Astrocyte (in vitro differentiated cells and primary cell): ENCODE measurements around the gene ASXL1. TPM values are rescaled to one million over a fixed set of nuclear protein-coding genes. Genes with fewer than 3 reads are reported as not detected.
A peak's percentile ranks its signal among the peaks of the same experiment; 100 is the strongest.

Experiments
- DNase-seq: peaks from one replicate; pipeline ENCODE4 v3.0.0-alpha.2; 2010; ENCODE audit warnings: low read depth
- FAIRE-seq: peaks from 2 replicates; lab custom pipeline; 2011; peaks lifted over from hg19 to GRCh38; lab: Jason Lieb, UNC
- H2AFZ ChIP-seq: 2 replicates; pipeline ENCODE4 v1.6.0; 2012; ENCODE audit warnings: low read depth, low read length, inconsistent platforms
- H3K27ac ChIP-seq: 2 replicates; pipeline ENCODE4 v1.5.1; 2011; ENCODE audit warnings: low read depth, low read length, inconsistent platforms
- H3K27me3 ChIP-seq: 2 replicates; pipeline ENCODE4 v1.6.0; 2011; ENCODE audit warnings: low read length, inconsistent platforms; ENCODE audit not compliant: insufficient read depth
- H3K36me3 ChIP-seq: 2 replicates; pipeline ENCODE4 v1.5.1; 2011; ENCODE audit warnings: low read length, inconsistent platforms; ENCODE audit not compliant: insufficient read depth
- H3K4me1 ChIP-seq: 2 replicates; pipeline ENCODE4 v1.5.1; 2011; ENCODE audit warnings: low read length, inconsistent platforms; ENCODE audit not compliant: insufficient read depth
- H3K4me2 ChIP-seq: 2 replicates; pipeline ENCODE4 v1.6.0; 2012; ENCODE audit warnings: low read length, inconsistent platforms
- H3K4me3 ChIP-seq: 2 replicates; pipeline ENCODE4 v1.5.1; 2011; ENCODE audit warnings: low read depth, mild to moderate bottlenecking, low read length, inconsistent platforms; ENCODE audit not compliant: insufficient read depth
- H3K79me2 ChIP-seq: 2 replicates; pipeline ENCODE4 v1.6.0; 2012; ENCODE audit warnings: mild to moderate bottlenecking, low read length, inconsistent platforms; ENCODE audit not compliant: insufficient read depth
- H3K9ac ChIP-seq: 2 replicates; pipeline ENCODE4 v1.6.0; 2012; ENCODE audit warnings: mild to moderate bottlenecking, low read length, inconsistent platforms
- H3K9me3 ChIP-seq: 2 replicates; pipeline ENCODE4 v1.5.1; 2012; ENCODE audit warnings: low read depth, mild to moderate bottlenecking, low read length, inconsistent platforms; ENCODE audit not compliant: insufficient read depth
- H4K20me1 ChIP-seq: 2 replicates; pipeline ENCODE4 v1.6.0; 2012; ENCODE audit warnings: low read length, inconsistent platforms; ENCODE audit not compliant: insufficient read depth
- H3K27ac Mint-ChIP-seq: one replicate; pipeline ENCODE4 v1.8.0; 2021; ENCODE audit warnings: mild to moderate bottlenecking, mixed read lengths; ENCODE audit not compliant: unreplicated experiment
- H3K27me3 Mint-ChIP-seq: one replicate; pipeline ENCODE4 v1.8.0; 2021; ENCODE audit warnings: low read depth, mixed read lengths; ENCODE audit not compliant: unreplicated experiment
- H3K36me3 Mint-ChIP-seq: one replicate; pipeline ENCODE4 v1.8.0; 2021; ENCODE audit warnings: low read depth, mixed read lengths; ENCODE audit not compliant: unreplicated experiment
- H3K4me1 Mint-ChIP-seq: one replicate; pipeline ENCODE4 v1.8.0; 2021; ENCODE audit warnings: low read depth, mixed read lengths; ENCODE audit not compliant: unreplicated experiment
- H3K4me3 Mint-ChIP-seq: one replicate; pipeline ENCODE4 v1.8.0; 2021; ENCODE audit warnings: mild to moderate bottlenecking, moderate library complexity, mixed read lengths; ENCODE audit not compliant: unreplicated experiment
- H3K9me3 Mint-ChIP-seq: one replicate; pipeline ENCODE4 v1.8.0; 2021; ENCODE audit warnings: mild to moderate bottlenecking, mixed read lengths; ENCODE audit not compliant: unreplicated experiment
- EZH2 ChIP-seq: IDR thresholded peaks from 2 replicates; pipeline ENCODE4 v1.6.1; 2012; ENCODE audit warnings: mild to moderate bottlenecking, low read length, inconsistent platforms; ENCODE audit not compliant: insufficient read depth
- total RNA-seq: library from RNA; stranded (reverse); gene quantifications from 2 replicates; pipeline ENCODE4 v1.2.1, GENCODE V29; 2021
- TF ChIP-seq, protein P1 (sequence below): IDR thresholded peaks from 2 replicates; pipeline ENCODE4 v1.5.1; 2011; ENCODE audit warnings: low read depth, mild to moderate bottlenecking, inconsistent platforms, low read length, moderate library complexity; ENCODE audit not compliant: insufficient read depth

Gene ASXL1
- total RNA-seq, 1 donor from 2014 or later, result 62.4 TPM

DNA sequence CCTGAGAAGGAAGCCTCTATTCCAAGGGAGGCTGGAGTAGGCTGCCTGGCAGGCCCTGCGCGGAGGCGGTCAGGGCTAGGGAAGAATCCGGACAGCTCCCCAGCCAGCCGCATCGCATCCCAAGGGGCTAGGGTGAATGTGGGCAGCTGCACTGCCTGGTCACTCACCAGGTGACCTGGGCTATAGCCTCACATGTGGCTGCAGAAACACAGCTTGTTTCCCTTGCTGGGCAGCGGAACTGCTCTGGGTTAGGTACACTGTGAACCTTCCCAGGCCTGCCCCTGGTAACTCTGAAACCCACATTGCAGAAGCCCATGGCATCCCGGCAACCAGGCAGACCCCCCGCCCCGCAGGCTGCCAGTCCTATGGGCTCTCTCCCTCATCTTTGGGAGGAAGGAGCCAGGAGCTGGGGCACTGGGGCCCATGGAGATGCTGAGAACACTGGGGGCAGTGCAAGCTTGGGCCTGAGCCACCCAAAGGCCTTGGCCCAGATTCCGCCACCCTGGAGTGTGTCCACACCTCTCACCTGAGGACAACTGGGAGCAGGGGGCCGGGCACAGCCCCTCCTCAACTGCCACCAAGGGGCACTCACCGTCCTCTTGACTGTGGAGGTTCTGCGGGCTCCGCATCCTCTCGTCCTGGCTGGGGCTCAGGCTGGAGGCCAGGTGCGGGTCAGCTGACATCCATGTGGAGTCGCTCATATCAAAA, 116.0 kb downstream of the ASXL1 start:
- no peaks in the 10 kb centered on the region for H3K27me3 Mint-ChIP-seq
- no peak for TF ChIP-seq EZH2
- TF ChIP-seq, protein P1, sequence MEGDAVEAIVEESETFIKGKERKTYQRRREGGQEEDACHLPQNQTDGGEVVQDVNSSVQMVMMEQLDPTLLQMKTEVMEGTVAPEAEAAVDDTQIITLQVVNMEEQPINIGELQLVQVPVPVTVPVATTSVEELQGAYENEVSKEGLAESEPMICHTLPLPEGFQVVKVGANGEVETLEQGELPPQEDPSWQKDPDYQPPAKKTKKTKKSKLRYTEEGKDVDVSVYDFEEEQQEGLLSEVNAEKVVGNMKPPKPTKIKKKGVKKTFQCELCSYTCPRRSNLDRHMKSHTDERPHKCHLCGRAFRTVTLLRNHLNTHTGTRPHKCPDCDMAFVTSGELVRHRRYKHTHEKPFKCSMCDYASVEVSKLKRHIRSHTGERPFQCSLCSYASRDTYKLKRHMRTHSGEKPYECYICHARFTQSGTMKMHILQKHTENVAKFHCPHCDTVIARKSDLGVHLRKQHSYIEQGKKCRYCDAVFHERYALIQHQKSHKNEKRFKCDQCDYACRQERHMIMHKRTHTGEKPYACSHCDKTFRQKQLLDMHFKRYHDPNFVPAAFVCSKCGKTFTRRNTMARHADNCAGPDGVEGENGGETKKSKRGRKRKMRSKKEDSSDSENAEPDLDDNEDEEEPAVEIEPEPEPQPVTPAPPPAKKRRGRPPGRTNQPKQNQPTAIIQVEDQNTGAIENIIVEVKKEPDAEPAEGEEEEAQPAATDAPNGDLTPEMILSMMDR, result no peak
- H3K27ac Mint-ChIP-seq, result no peak overlapping the region
- H3K4me1 Mint-ChIP-seq, result peaks cover 38% of the 10 kb centered on the region
- DNase-seq, result no peak
- Histone ChIP-seq H3K4me2 (peak overlapping the region; percentile 84), H2AFZ (no peak overlapping the region), H3K9ac (peak overlapping the region; percentile 79), H3K27ac (peak overlapping the region; percentile 77), H3K36me3 (peaks cover 4% of the 10 kb centered on the region), H3K4me1 (peaks cover 74% of the 10 kb centered on the region), H3K27me3 (no peaks in the 10 kb centered on the region), H4K20me1 (peaks cover 34% of the 10 kb centered on the region), H3K4me3 (peak overlapping the region; percentile 53), H3K9me3 (no peaks in the 10 kb centered on the region), H3K79me2 (peaks cover 94% of the 10 kb centered on the region)
- H3K36me3 Mint-ChIP-seq, result peaks cover 9% of the 10 kb centered on the region
- no peaks in the 10 kb centered on the region for H3K9me3 Mint-ChIP-seq
- no peak for FAIRE-seq
- peak overlapping the region; percentile 66 for H3K4me3 Mint-ChIP-seq

DNA sequence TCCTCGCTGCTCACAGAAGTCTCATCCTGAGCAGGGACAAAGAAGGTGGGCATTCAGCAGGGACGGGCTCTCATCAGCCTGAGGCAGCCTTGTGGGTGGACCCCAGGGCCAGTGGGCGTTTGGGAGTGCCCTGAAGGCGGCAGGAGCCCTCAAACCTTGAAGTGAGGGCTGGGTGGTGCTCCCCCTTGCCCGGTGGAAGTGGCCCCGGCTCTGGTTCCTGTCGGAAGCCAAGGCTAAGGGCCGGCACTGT, 116.5 kb downstream of the ASXL1 start:
- Histone ChIP-seq H3K4me2 (peak overlapping the region; percentile 84), H3K79me2 (peaks cover 95% of the 10 kb centered on the region)

More for the DNA sequence above, 116.5 kb downstream of the ASXL1 start:
- peaks cover 43% of the 10 kb centered on the region for H3K4me1 Mint-ChIP-seq
- H3K36me3 ChIP-seq, result peaks cover 4% of the 10 kb centered on the region
- no peak overlapping the region for H3K27ac Mint-ChIP-seq
- peaks cover 38% of the 10 kb centered on the region for H4K20me1 ChIP-seq
- H3K27ac ChIP-seq, result peak overlapping the region; percentile 77
- H3K27me3 Mint-ChIP-seq, result no peaks in the 10 kb centered on the region
- no peaks in the 10 kb centered on the region for H3K9me3 Mint-ChIP-seq
- H3K9me3 ChIP-seq, result no peaks in the 10 kb centered on the region
- peak overlapping the region; percentile 79 for H3K9ac ChIP-seq
- no peaks in the 10 kb centered on the region for H3K27me3 ChIP-seq
- FAIRE-seq (no peak), DNase-seq (no peak)
- H2AFZ ChIP-seq, result no peak overlapping the region
- TF ChIP-seq, protein P1, result no peak
- peak overlapping the region; percentile 66 for H3K4me3 Mint-ChIP-seq
- H3K4me3 ChIP-seq, result peak overlapping the region; percentile 53
- peaks cover 9% of the 10 kb centered on the region for H3K36me3 Mint-ChIP-seq
- peaks cover 69% of the 10 kb centered on the region for H3K4me1 ChIP-seq
